HepG2 (cell line): Measurements from ENCODE around the gene GRIFIN. TPM values are rescaled to one million over a fixed set of nuclear protein-coding genes. Genes with fewer than 3 reads are reported as not detected.
A peak's percentile ranks its signal among the peaks of the same experiment; 100 is the strongest.

Experiments used
- EED ChIP-seq: sonication (generic); formaldehyde crosslinking; IDR thresholded peaks from 2 replicates; pipeline ENCODE4 v1.5.0; 2020; ENCODE audit warnings: mild to moderate bottlenecking, missing genetic modification reagents
- GLMP ChIP-seq: sonication (generic); formaldehyde crosslinking; IDR thresholded peaks from 2 replicates; pipeline ENCODE4 v1.9.0; 2021; ENCODE audit warnings: missing genetic modification reagents, mild to moderate bottlenecking, borderline replicate concordance
- HOMEZ ChIP-seq: IDR thresholded peaks from 2 replicates; pipeline ENCODE4 v1.6.1; 2016; ENCODE audit warnings: low read depth
- KIAA2018 ChIP-seq: sonication (generic); formaldehyde crosslinking; IDR thresholded peaks from 2 replicates; pipeline ENCODE4 v1.5.0; 2020; ENCODE audit warnings: mild to moderate bottlenecking, missing genetic modification reagents, borderline replicate concordance
- SIN3A ChIP-seq: IDR thresholded peaks from 2 replicates; pipeline ENCODE4 v1.6.1; 2011; ENCODE audit warnings: low read depth, mild to moderate bottlenecking, control low read depth, low read length, borderline replicate concordance
- SUZ12 ChIP-seq: fragments of 150-350 bp; IDR thresholded peaks from 2 replicates; pipeline ENCODE4 v1.6.1; 2014; ENCODE audit warnings: low read depth, low read length
- TCF7L2 ChIP-seq: IDR thresholded peaks from 2 replicates; pipeline ENCODE4 v1.6.1; 2011; ENCODE audit warnings: mild to moderate bottlenecking, low read depth, low read length, moderate library complexity
- ZBTB10 ChIP-seq: sonication (generic); formaldehyde crosslinking; IDR thresholded peaks from 2 replicates; pipeline ENCODE4 v1.4.0; 2020; ENCODE audit warnings: missing genetic modification reagents, borderline replicate concordance
- ZFP91 ChIP-seq: sonication (generic); formaldehyde crosslinking; IDR thresholded peaks from 2 replicates; pipeline ENCODE4 v1.9.0; 2022; ENCODE audit warnings: missing genetic modification reagents, mild to moderate bottlenecking, borderline replicate concordance
- ZNF460 ChIP-seq: sonication (generic); formaldehyde crosslinking; IDR thresholded peaks from 2 replicates; pipeline ENCODE4 v1.5.1; 2020; ENCODE audit warnings: missing genetic modification reagents, mild to moderate bottlenecking, borderline replicate concordance
- ZSCAN21 ChIP-seq: sonication (generic); formaldehyde crosslinking; IDR thresholded peaks from 2 replicates; pipeline ENCODE4 v1.8.0; 2022; ENCODE audit warnings: mild to moderate bottlenecking, missing genetic modification reagents, moderate library complexity, borderline replicate concordance
- polyA plus RNA-seq, 8 experiments: library from polyadenylated mRNA; depleted of rRNA in 3 of 8; stranded (reverse) in 7 of 8; unstranded in 1 of 8; fragments of >200 nt; fragmentation: Illumina TruSeq in 4 of 8; extraction: Trizol in 4 of 8; gene quantifications; 2 replicates each; pipeline versions ENCODE4 v1.2.1 to v1.2.3, GENCODE V29; 2011 to 2016; ENCODE audit warnings: low read depth in 4 of 8, missing spikeins in 1 of 8, mixed read lengths in 1 of 8; ENCODE audit not compliant: insufficient read depth in 1 of 8
- total RNA-seq, 5 experiments: library from RNA; depleted of rRNA; stranded (reverse); fragments of >200 nt; fragmentation: Illumina TruSeq; extraction: Trizol; gene quantifications; 2 replicates each; pipeline ENCODE4 v1.2.3, GENCODE V29; 2016; ENCODE audit warnings: low read depth in 1 of 5

The GRIFIN gene
- total and polyA plus RNA-seq, 2 of the 13 experiments (the other 11 are each of a cell fraction or from before 2014, with no cell fraction given) = not detected

DNA sequence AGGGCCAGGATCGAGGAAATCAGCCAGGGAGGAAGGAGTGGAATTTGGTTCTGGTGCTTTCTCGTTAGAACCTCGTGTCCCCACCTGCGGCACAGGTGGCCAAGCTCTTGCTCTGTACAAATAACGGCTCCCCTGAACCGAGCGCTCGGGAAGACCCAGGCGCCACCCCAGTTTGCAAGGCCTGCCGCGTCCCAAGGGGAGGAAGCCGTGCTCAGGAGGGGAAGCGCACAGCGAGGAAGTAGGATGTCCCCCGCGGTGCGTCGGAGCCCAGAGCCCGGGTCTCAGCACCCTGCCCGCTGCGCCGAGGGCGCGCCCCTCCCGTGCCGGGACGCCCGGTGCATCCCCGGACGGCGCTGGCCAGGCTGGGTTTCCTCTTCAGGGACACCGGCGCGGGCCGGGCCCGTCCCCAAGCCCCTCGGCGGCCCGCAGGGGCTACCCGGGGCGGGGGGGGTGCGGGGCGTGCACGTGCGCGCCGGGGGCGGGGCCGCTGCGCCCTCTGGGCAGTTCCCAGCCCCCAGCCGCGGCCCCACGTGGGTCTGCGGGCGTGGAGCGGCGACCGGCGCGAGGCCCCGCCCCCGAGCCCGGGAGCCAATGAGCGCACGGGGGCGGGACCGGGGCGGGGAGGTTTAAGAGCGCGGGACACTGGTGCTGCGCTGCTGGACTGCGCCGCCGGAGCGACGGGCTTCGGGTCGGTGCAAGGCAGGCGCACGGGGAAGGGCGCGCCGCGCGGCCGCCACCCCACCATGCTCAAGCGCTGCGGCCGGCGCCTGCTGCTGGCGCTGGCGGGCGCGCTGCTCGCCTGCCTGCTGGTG lies 43.1 kb upstream of the GRIFIN start, which contains the start of gene LFNG (continued):
- TF ChIP-seq ZNF460 (CRISPR knock-in tag) (no peak), TCF7L2 (no peak), KIAA2018 (no peak), SUZ12 (no peak), HOMEZ (CRISPR knock-in tag) (no peak), ZSCAN21 (CRISPR knock-in tag) (peak; percentile 44; the same call in 1 of the 2 replicates), SIN3A (peak; percentile 59; the same call in 1 of the 2 replicates), EED (CRISPR knock-in tag) (0 out of 2 replicates have a peak, but pooled peaks have one; percentile 17), ZBTB10 (CRISPR knock-in tag) (no peak), GLMP (CRISPR knock-in tag) (no peak), ZFP91 (CRISPR knock-in tag) (no peak)
